GM12878 (cell line): ENCODE data around the gene OSGEP. TPM values are rescaled to one million over a fixed set of nuclear protein-coding genes. Genes with fewer than 3 reads are reported as not detected.

Experiments
- ATAC-seq: fragments of 200-7000 bp; cut with Tn5 transposase; 3 replicates; pipeline ENCODE4 v1.9.1; 2020; ENCODE audit warnings: mild to moderate bottlenecking, moderate library complexity
- BruUV-seq: library from RNA; stranded (reverse); fragments of 400-500 nt; replicated peaks from 2 replicates; lab custom pipeline; 2021; lab: Mats Ljungman, UMichigan
- CTCF ChIA-PET: fragments of 300-600 bp; sonication (Branson Sonifier 250); formaldehyde crosslinking; extraction: SDS; loops from one replicate; lab custom pipeline; 2021; ENCODE audit warnings: inconsistent platforms; lab: Yijun Ruan, JAX
- POLR2A ChIA-PET: fragments of 350-600 bp; formaldehyde crosslinking; extraction: SDS; loops from one replicate; lab custom pipeline; 2021; ENCODE audit warnings: inconsistent platforms; lab: Charles Lee
- RAD21 ChIA-PET: fragments of 300-600 bp; sonication (Branson Sonifier 250); formaldehyde crosslinking; loops from one replicate; lab custom pipeline; 2023; ENCODE audit warnings: antibody characterized with exemption; ENCODE audit not compliant: unreplicated experiment; lab: Charles Lee
- SMC1A ChIA-PET: fragments of 300-600 bp; sonication (Branson Sonifier 250); formaldehyde crosslinking; loops from one replicate; lab custom pipeline; 2023; ENCODE audit not compliant: unreplicated experiment, uncharacterized antibody; lab: Charles Lee
- DNase-seq: peaks from one replicate; pipeline ENCODE4 v3.0.0-alpha.2; 2011; ENCODE audit warnings: low read depth, low spot score
- FAIRE-seq: peaks from 3 replicates; lab custom pipeline; 2011; peaks lifted over from hg19 to GRCh38; lab: Jason Lieb, UNC
- H2AFZ ChIP-seq: 2 replicates; pipeline ENCODE4 v1.6.0; 2011; ENCODE audit warnings: low read depth, low read length, control low read depth; ENCODE audit not compliant: control insufficient read depth
- H3K27ac ChIP-seq: 2 replicates; pipeline ENCODE4 v1.5.1; 2011; ENCODE audit warnings: control low read depth; ENCODE audit not compliant: control insufficient read depth, insufficient read depth
- H3K27me3 ChIP-seq, 2 experiments: replicated peaks in 1 of 2; 2 replicates each; pipeline versions ENCODE4 v1.6.0 to v1.6.1; 2011; ENCODE audit warnings: low read length in 1 of 2; ENCODE audit not compliant: control insufficient read depth in 2 of 2, insufficient read depth in 2 of 2
- H3K36me3 ChIP-seq, 2 experiments: 2 replicates each; pipeline ENCODE4 v1.5.1; 2011; ENCODE audit warnings: low read length in 1 of 2; ENCODE audit not compliant: control insufficient read depth in 2 of 2, insufficient read depth in 2 of 2
- H3K4me1 ChIP-seq: 2 replicates; pipeline ENCODE4 v1.6.1; 2011; ENCODE audit warnings: mild to moderate bottlenecking, low read length, moderate library complexity, mixed read lengths; ENCODE audit not compliant: control insufficient read depth, insufficient read depth
- H3K4me2 ChIP-seq: 2 replicates; pipeline ENCODE4 v1.6.0; 2011; ENCODE audit warnings: control low read depth; ENCODE audit not compliant: control insufficient read depth, insufficient read depth
- H3K4me3 ChIP-seq: fragments of 200-600 bp; sonication (generic); 2 replicates; pipeline ENCODE4 v1.5.1; 2016
- H3K79me2 ChIP-seq: 2 replicates; pipeline ENCODE4 v1.6.0; 2011; ENCODE audit warnings: low read length; ENCODE audit not compliant: control insufficient read depth, insufficient read depth
- H3K9ac ChIP-seq: 2 replicates; pipeline ENCODE4 v1.8.0; 2011; ENCODE audit warnings: low read length, control low read depth, mixed read lengths; ENCODE audit not compliant: control insufficient read depth, insufficient read depth
- H3K9me3 ChIP-seq: replicated peaks from 3 replicates; pipeline ENCODE4 v1.5.1; 2011; ENCODE audit warnings: mild to moderate bottlenecking, low read length; ENCODE audit not compliant: control insufficient read depth, insufficient read depth
- H4K20me1 ChIP-seq: 2 replicates; pipeline ENCODE4 v1.6.0; 2011; ENCODE audit not compliant: control insufficient read depth, insufficient read depth
- EGR1 ChIP-seq, 2 experiments: IDR thresholded peaks; 1 replicate in 1 of 2; 2 replicates in 1 of 2; pipeline ENCODE4 v1.6.1; 2011 to 2012; ENCODE audit warnings: low read depth in 2 of 2, low read length in 2 of 2, borderline replicate concordance in 1 of 2, mild to moderate bottlenecking in 1 of 2, moderate library complexity in 1 of 2
- JUND ChIP-seq: IDR thresholded peaks from 2 replicates; pipeline ENCODE4 v1.6.1; 2012; ENCODE audit warnings: low read depth, mild to moderate bottlenecking, low read length, improper control_type of control experiment, moderate library complexity
- KAT2A ChIP-seq: conservative IDR thresholded peaks from 2 replicates; pipeline ENCODE4 v1.6.1; 2011; ENCODE audit warnings: low read depth, low read length; ENCODE audit not compliant: control insufficient read depth
- KDM1A ChIP-seq: fragments of 200-600 bp; sonication (generic); IDR thresholded peaks from 2 replicates; pipeline ENCODE4 v1.6.1; 2016; ENCODE audit warnings: borderline replicate concordance
- NFXL1 ChIP-seq: fragments of 450-650 bp; IDR thresholded peaks from 2 replicates; pipeline ENCODE4 v1.6.1; 2017; ENCODE audit warnings: antibody characterized with exemption, mild to moderate bottlenecking, borderline replicate concordance
- NFYA ChIP-seq: IDR thresholded peaks from 2 replicates; pipeline ENCODE4 v1.6.1; 2011; ENCODE audit warnings: low read depth, mild to moderate bottlenecking, low read length, improper control_type of control experiment, borderline replicate concordance
- NFYB ChIP-seq: IDR thresholded peaks from 2 replicates; pipeline ENCODE4 v1.6.1; 2011; ENCODE audit warnings: low read depth, mild to moderate bottlenecking, low read length, improper control_type of control experiment, moderate library complexity; ENCODE audit not compliant: insufficient read depth
- NR2F1 ChIP-seq: fragments of 450-650 bp; conservative IDR thresholded peaks from 2 replicates; pipeline ENCODE4 v1.6.1; 2017; ENCODE audit warnings: mild to moderate bottlenecking
- PBX3 ChIP-seq: IDR thresholded peaks from 2 replicates; pipeline ENCODE4 v1.6.1; 2011; ENCODE audit warnings: mild to moderate bottlenecking, low read depth, low read length, moderate library complexity; ENCODE audit not compliant: insufficient replicate concordance
- SRF ChIP-seq, 2 experiments: IDR thresholded peaks; 2 replicates each; pipeline ENCODE4 v1.6.1; 2011; ENCODE audit warnings: low read depth in 2 of 2, low read length in 2 of 2, mild to moderate bottlenecking in 1 of 2, moderate library complexity in 1 of 2
- SUPT20H ChIP-seq: IDR thresholded peaks from 2 replicates; pipeline ENCODE4 v1.6.1; 2011; ENCODE audit warnings: low read depth, mild to moderate bottlenecking, low read length, moderate library complexity, borderline replicate concordance; ENCODE audit not compliant: control insufficient read depth
- ZNF217 ChIP-seq: fragments of 450-650 bp; IDR thresholded peaks from 2 replicates; pipeline ENCODE4 v1.6.1; 2017; ENCODE audit warnings: antibody characterized with exemption, mild to moderate bottlenecking
- WGBS: methylation state at CpG from one replicate; pipeline ENCODE4 v1.1.6; 2016; ENCODE audit warnings: low lambda C conversion rate; ENCODE audit not compliant: insufficient replicate concordance, insufficient coverage; ENCODE audit errors: missing lambda C conversion rate; 5-methylcytosine and 5-hydroxymethylcytosine counted together
- in situ Hi-C: fragments of 300-500 bp; cut with MboI; formaldehyde crosslinking; loops from 9 replicates; pipeline ENCODE4 v1.14.3; 2018; ENCODE audit warnings: mixed read lengths
- intact Hi-C: fragments of 100-400 bp; cut with micrococcal nuclease; formaldehyde crosslinking; loops from one replicate; pipeline ENCODE4 v1.14.2; 2022; ENCODE audit not compliant: unreplicated experiment
- polyA plus RNA-seq, 11 experiments: library from polyadenylated mRNA; depleted of rRNA in 4 of 11; unstranded in 6 of 11; stranded (reverse) in 5 of 11; fragments of >200 nt; fragmentation: Nextera tagmentation in 4 of 11; fragmentation: Illumina TruSeq in 1 of 11; extraction: Ambion mirVana in 4 of 11; extraction: Trizol in 1 of 11; gene quantifications; 1 replicate in 1 of 11; 2 replicates in 10 of 11; pipeline versions ENCODE4 v1.2.1 to v1.2.3, GENCODE V29; 2011 to 2016; ENCODE audit warnings: inconsistent platforms in 2 of 11, missing spikeins in 2 of 11, low read depth in 1 of 11
- total RNA-seq, 4 experiments: library from RNA; depleted of rRNA in 3 of 4; stranded (reverse); fragments of >200 nt in 3 of 4; fragmentation: Illumina TruSeq in 1 of 4; extraction: Trizol in 1 of 4; gene quantifications; 2 replicates each; pipeline versions ENCODE4 v1.2.1 to v1.2.3, GENCODE V29; 2013 to 2021
- TF ChIP-seq, protein P1 (sequence below): fragments of 450-650 bp; IDR thresholded peaks from 2 replicates; pipeline ENCODE4 v1.6.1; 2017; ENCODE audit warnings: mild to moderate bottlenecking

Gene OSGEP
- total and polyA plus RNA-seq, 10 of the 15 experiments (the other 5 are each of a cell fraction or from before 2014, with no cell fraction given) = 47.8 to 88.9 (median 52.8) TPM

DNA sequence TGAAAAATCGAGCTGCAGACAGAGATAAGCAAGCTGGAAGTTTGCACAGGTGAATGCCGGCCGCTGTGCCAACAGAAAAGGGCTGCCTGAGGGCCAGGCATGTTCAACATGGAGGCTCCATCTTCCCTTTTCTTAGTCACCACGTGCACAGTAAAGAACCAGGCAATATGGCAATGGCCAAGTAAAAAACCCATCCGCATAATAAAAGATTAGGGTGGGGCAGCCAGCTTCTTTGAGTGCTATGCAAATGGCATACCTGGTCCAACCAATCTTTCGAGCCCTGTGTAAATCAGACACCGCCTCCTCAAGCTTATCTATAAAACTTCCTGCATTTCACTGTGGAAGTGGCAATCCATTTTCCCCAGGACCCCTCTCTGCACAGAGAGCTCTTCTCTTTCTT is 31.3 kb upstream of the OSGEP start:
- POLR2A ChIA-PET = interaction anchor here (1.8 to 5.6 kb wide), 2 partner anchors 16 to 24 kb away, joined by 6 to 28 read pairs; partner anchors contain the start of genes PIP4P1 and PNP

GRCh38 chr14:20482382-20482781 is 27.8 kb upstream of the OSGEP start:
- Histone ChIP-seq H3K79me2 (no peaks in the 10 kb centered on the region), H3K4me1 (no peaks in the 10 kb centered on the region), H3K9ac (no peak overlapping the region), H4K20me1 (no peaks in the 10 kb centered on the region), H3K4me2 (no peak overlapping the region), H3K27me3 (no peaks in the 10 kb centered on the region), H3K27ac (no peak overlapping the region), H3K4me3 (no peak overlapping the region), H2AFZ (no peak overlapping the region), H3K36me3 (peaks cover 0 to 5% of the 10 kb centered on the region in 2 experiments; a peak in 2 of 4 replicates), H3K9me3 (no peaks in the 10 kb centered on the region)
- SMC1A ChIA-PET = interaction anchor here (1.1 to 1.7 kb wide), 3 partner anchors 10 to 33 kb away, joined by 3 to 8 read pairs (median 3); partner anchors contain the start of gene PNP
- intact Hi-C loops = no loop called here
- WGBS = 79% methylated on average over 5 of the region's 5 CpGs
- CTCF ChIA-PET = interaction anchor here (1.2 to 1.7 kb wide), 4 partner anchors 9 to 155 kb away, joined by 3 to 9 read pairs (median 6); partner anchors contain the start of gene PIP4P1
- FAIRE-seq = no peak
- RAD21 ChIA-PET = interaction anchor here (1.0 to 1.2 kb wide), 2 partner anchors 8 to 67 kb away, joined by 3 read pairs; no protein-coding TSS in a partner anchor
- POLR2A ChIA-PET = interaction anchor here (0.8 kb wide), 1 partner anchor 9 kb away, joined by 3 read pairs; no protein-coding TSS in a partner anchor
- in situ Hi-C loops = no loop called here
- ATAC-seq = no peak
- BruUV-seq = no TSS peak
- no peak for DNase-seq
- no peak for TF ChIP-seq ZNF217
- TF ChIP-seq PBX3 = no peak
- TF ChIP-seq NFXL1 = no peak
- TF ChIP-seq EGR1 (IDR thresholded peaks at IDR 0.05; ENCODE audit: borderline replicate concordance in 1 of 2, low read depth in 2 of 2, low read length in 2 of 2) = no peak
- no peak for TF ChIP-seq SUPT20H
- TF ChIP-seq SRF (IDR thresholded peaks at IDR 0.05; ENCODE audit: low read depth in 2 of 2, low read length in 2 of 2) = no peak
- TF ChIP-seq KAT2A = no peak
- no peak for TF ChIP-seq KDM1A
- TF ChIP-seq NFYA = no peak
- TF ChIP-seq JUND = no peak

More for the DNA sequence above, 31.3 kb upstream of the OSGEP start:
- Histone ChIP-seq H3K79me2 (no peaks in the 10 kb centered on the region), H3K36me3 (no peaks in the 10 kb centered on the region), H3K27me3 (no peaks in the 10 kb centered on the region), H4K20me1 (no peaks in the 10 kb centered on the region), H3K4me1 (peaks cover 11% of the 10 kb centered on the region), H3K4me2 (no peak overlapping the region), H2AFZ (no peak overlapping the region), H3K9me3 (no peaks in the 10 kb centered on the region), H3K27ac (no peak overlapping the region), H3K4me3 (no peak overlapping the region), H3K9ac (no peak overlapping the region)
- intact Hi-C loops (no loop called here), in situ Hi-C loops (no loop called here)
- SMC1A ChIA-PET = interaction anchor here (1.0 to 8.1 kb wide), 5 partner anchors 10 to 114 kb away, joined by 4 to 49 read pairs (median 11); partner anchors contain the start of genes PIP4P1 and PNP
- no TSS peak for BruUV-seq
- 62% methylated on average over 7 of the region's 7 CpGs for WGBS
- no peak for FAIRE-seq
- no peak for ATAC-seq
- no peak for DNase-seq
- RAD21 ChIA-PET = interaction anchor here (0.6 kb wide), 1 partner anchor 144 kb away, joined by 4 read pairs; no protein-coding TSS in a partner anchor
- CTCF ChIA-PET = interaction anchor here (0.6 to 6.9 kb wide), 5 partner anchors 24 to 159 kb away, joined by 3 to 42 read pairs (median 3); partner anchors contain the start of gene TEP1
- no peak for TF ChIP-seq NR2F1
- TF ChIP-seq, protein P1, sequence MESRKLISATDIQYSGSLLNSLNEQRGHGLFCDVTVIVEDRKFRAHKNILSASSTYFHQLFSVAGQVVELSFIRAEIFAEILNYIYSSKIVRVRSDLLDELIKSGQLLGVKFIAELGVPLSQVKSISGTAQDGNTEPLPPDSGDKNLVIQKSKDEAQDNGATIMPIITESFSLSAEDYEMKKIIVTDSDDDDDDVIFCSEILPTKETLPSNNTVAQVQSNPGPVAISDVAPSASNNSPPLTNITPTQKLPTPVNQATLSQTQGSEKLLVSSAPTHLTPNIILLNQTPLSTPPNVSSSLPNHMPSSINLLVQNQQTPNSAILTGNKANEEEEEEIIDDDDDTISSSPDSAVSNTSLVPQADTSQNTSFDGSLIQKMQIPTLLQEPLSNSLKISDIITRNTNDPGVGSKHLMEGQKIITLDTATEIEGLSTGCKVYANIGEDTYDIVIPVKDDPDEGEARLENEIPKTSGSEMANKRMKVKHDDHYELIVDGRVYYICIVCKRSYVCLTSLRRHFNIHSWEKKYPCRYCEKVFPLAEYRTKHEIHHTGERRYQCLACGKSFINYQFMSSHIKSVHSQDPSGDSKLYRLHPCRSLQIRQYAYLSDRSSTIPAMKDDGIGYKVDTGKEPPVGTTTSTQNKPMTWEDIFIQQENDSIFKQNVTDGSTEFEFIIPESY = no peak
- no peak for TF ChIP-seq NFYB
